Esophagus squamous epithelium (tissue), 5 donors: ENCODE measurements around the gene EIF3I. TPM values are rescaled to one million over a fixed set of nuclear protein-coding genes. Genes with fewer than 3 reads are reported as not detected.

ENCODE experiments used
- DNase-seq: peaks from one replicate; lab custom pipeline; 2025; lab: John Stamatoyannopoulos, UW
- H3K27ac ChIP-seq, 4 donors: fragments of 200-600 bp; sonication (generic); one replicate each; pipeline ENCODE4 v1.5.1; 2016 to 2019; ENCODE audit warnings: mild to moderate bottlenecking in 1 of 4
- H3K27me3 ChIP-seq, 4 donors: fragments of 200-600 bp; sonication (generic); 1 replicate in 3 of 4; 2 replicates in 1 of 4; pipeline versions ENCODE4 v1.5.1 to v1.6.0; 2017 to 2021; ENCODE audit warnings: antibody characterized with exemption in 1 of 4
- H3K36me3 ChIP-seq, 3 donors: fragments of 200-600 bp; sonication (generic); one replicate each; pipeline ENCODE4 v1.5.1; 2016 to 2019
- H3K4me1 ChIP-seq, 3 donors: fragments of 200-600 bp; sonication (generic); one replicate each; pipeline ENCODE4 v1.5.1; 2017 to 2019
- H3K4me3 ChIP-seq, 4 donors: fragments of 200-600 bp; sonication (generic); 1 replicate in 3 of 4; 2 replicates in 1 of 4; pipeline ENCODE4 v1.5.1; 2016 to 2019; ENCODE audit warnings: mild to moderate bottlenecking in 2 of 4, moderate library complexity in 1 of 4
- H3K9me3 ChIP-seq, 3 donors: fragments of 200-600 bp; sonication (generic); one replicate each; pipeline ENCODE4 v1.5.1; 2016 to 2019
- POLR2A ChIP-seq, 4 donors: fragments of 450-650 bp; IDR thresholded peaks; one replicate each; pipeline ENCODE4 v1.6.1; 2017; ENCODE audit warnings: antibody characterized with exemption in 4 of 4, mild to moderate bottlenecking in 4 of 4, moderate library complexity in 3 of 4
- WGBS, 2 donors: methylation state at CpG; one replicate each; pipeline ENCODE4 v1.1.5; 2018; 5-methylcytosine and 5-hydroxymethylcytosine counted together
- intact Hi-C: fragments of 100-400 bp; cut with DNase I; formaldehyde crosslinking; loops from one replicate; pipeline ENCODE4 v1.15.0; 2022
- total RNA-seq, 4 donors: library from RNA; depleted of rRNA; stranded (reverse); fragments of >200 nt; gene quantifications; one replicate each; pipeline ENCODE4 v1.1.0, GENCODE V29; 2016
- TF ChIP-seq, protein P1 (sequence below), 6 experiments: fragments of 450-650 bp in 4 of 6; fragments of 200-600 bp in 2 of 6; sonication (generic) in 2 of 6; IDR thresholded peaks; one replicate each; pipeline ENCODE4 v1.5.1; 2016 to 2019; ENCODE audit warnings: antibody characterized with exemption in 6 of 6, mild to moderate bottlenecking in 4 of 6, moderate library complexity in 4 of 6
- donor health status: DM: yes; HTN: yes; CAD: no.

EIF3I gene
- total RNA-seq, 4 donors from 2014 or later: 143 to 220 (median 202) TPM

DNA sequence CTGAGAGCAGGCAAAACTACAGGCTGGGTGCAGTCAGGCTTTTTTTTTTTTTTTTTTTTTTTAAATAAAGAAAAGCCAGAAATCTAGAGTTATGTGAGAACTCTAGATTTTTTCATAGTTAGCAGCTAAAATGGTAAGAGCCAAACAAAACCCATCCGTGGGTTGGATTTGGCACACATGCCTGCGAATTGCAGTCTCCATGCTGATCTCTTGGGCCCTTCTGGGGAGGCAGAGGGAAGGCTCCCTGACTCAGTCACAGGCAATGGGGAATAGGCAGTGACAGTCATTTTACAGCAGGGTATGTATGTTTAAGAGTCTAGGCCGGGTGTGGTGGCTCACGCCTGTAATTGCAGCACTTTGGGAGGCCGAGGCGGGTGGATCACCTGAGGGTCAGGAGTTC, 40.1 kb upstream of the EIF3I start:
- peak overlapping the region in 2 of 4 donors; percentile 96 to 97 for H3K27ac ChIP-seq
- peaks cover 16 to 66% (median 46%) of the 10 kb centered on the region in 3 donors for H3K4me1 ChIP-seq
- no peaks in the 10 kb centered on the region for H3K9me3 ChIP-seq
- DNase-seq: no peak
- H3K27me3 ChIP-seq: no peaks in the 10 kb centered on the region
- peaks cover 9 to 58% (median 10%) of the 10 kb centered on the region in 3 donors for H3K36me3 ChIP-seq
- TF ChIP-seq, protein P1, sequence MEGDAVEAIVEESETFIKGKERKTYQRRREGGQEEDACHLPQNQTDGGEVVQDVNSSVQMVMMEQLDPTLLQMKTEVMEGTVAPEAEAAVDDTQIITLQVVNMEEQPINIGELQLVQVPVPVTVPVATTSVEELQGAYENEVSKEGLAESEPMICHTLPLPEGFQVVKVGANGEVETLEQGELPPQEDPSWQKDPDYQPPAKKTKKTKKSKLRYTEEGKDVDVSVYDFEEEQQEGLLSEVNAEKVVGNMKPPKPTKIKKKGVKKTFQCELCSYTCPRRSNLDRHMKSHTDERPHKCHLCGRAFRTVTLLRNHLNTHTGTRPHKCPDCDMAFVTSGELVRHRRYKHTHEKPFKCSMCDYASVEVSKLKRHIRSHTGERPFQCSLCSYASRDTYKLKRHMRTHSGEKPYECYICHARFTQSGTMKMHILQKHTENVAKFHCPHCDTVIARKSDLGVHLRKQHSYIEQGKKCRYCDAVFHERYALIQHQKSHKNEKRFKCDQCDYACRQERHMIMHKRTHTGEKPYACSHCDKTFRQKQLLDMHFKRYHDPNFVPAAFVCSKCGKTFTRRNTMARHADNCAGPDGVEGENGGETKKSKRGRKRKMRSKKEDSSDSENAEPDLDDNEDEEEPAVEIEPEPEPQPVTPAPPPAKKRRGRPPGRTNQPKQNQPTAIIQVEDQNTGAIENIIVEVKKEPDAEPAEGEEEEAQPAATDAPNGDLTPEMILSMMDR (IDR thresholded peaks at IDR 0.05): no peak
- no peak for TF ChIP-seq POLR2A (IDR thresholded peaks at IDR 0.05)
- 50 to 80% methylated on average over 1 to 6 of the region's 6 CpGs for WGBS, 2 donors
- intact Hi-C loops: no loop called here
- H3K4me3 ChIP-seq: no peak overlapping the region

DNA sequence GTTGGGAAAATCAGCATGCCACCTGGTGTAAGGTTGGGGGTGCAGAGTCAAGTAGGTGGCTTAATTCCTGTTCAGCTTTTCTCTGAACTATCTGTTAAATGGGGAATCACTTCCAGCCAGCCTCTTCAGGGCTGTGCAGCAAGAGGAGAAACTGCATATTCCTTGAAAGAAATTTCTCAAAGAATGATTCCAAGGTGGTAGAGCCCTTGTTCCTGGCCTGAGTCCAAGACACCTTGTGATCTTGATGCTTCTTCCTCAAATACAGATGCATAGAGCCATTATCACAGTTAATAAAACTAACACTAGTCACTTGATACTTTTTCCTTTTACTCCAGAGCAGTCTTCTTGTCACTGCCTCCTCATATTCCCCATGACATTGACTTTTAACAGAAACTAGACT, 37.6 kb upstream of the EIF3I start:
- H3K4me3 ChIP-seq: no peak overlapping the region
- DNase-seq: no peak
- H3K27me3 ChIP-seq: no peaks in the 10 kb centered on the region
- peaks cover 11 to 55% (median 40%) of the 10 kb centered on the region in 3 donors for H3K4me1 ChIP-seq
- H3K36me3 ChIP-seq: peaks cover 30 to 84% (median 30%) of the 10 kb centered on the region in 3 donors
- no peak overlapping the region for H3K27ac ChIP-seq
- no peaks in the 10 kb centered on the region for H3K9me3 ChIP-seq
- intact Hi-C loops: no loop called here
- TF ChIP-seq, protein P1 (IDR thresholded peaks at IDR 0.05): no peak
- TF ChIP-seq POLR2A (IDR thresholded peaks at IDR 0.05): no peak

DNA sequence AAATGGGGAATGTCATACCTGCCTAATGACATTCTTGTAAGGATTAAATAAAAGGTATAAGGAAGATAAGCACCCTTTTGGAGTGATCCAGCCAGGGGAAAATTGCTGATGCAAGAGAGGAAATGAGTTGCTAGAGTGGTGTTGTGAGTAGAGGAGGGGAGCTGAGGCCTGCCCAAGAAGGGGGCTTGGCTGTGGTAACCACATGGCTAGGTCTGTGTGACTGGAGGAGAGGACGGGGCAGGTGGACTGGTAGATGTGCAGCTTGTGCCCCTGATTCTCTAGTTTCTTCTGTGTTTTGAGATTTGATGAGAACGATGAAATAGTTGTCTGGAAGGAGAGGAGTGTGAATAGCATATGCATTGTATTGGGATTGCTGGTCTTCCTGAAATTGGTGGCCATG, 36.1 kb upstream of the EIF3I start:
- Histone ChIP-seq H3K36me3 (peaks cover 38 to 98% (median 44%) of the 10 kb centered on the region in 3 donors), H3K27ac (no peak overlapping the region), H3K4me1 (peaks cover 9 to 45% (median 34%) of the 10 kb centered on the region in 3 donors), H3K9me3 (no peaks in the 10 kb centered on the region), H3K27me3 (no peaks in the 10 kb centered on the region), H3K4me3 (no peak overlapping the region)
- intact Hi-C loops: no loop called here
- no peak for DNase-seq
- WGBS, 2 donors: 87 to 96% methylated on average over 2 of the region's 2 CpGs
- TF ChIP-seq, protein P1 (IDR thresholded peaks at IDR 0.05): no peak

DNA sequence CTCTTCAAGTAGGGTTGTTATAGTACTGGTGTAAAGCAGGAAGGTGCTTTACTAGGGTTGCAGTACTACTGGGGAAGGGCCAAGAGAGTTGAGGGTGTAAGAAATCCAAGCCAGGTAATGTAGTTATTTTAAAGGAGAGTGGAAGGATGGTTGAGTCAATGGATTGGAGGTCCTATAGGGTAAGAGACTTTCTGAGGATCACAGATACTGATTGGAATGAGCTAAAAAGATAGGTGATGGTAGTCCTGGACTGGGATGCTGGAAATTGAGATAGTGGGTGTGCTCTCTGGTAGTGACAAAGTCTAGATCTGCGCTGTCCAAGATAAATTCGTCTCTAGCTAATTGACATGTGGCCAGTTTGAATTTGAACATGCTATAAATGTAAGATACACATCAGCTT, 35.7 kb upstream of the EIF3I start:
- no peak for DNase-seq
- no peak overlapping the region for H3K27ac ChIP-seq
- H3K27me3 ChIP-seq: no peaks in the 10 kb centered on the region
- no peak overlapping the region for H3K4me3 ChIP-seq
- H3K36me3 ChIP-seq: peaks cover 43 to 98% (median 48%) of the 10 kb centered on the region in 3 donors
- 90 to 96% methylated on average over 2 of the region's 2 CpGs for WGBS, 2 donors
- no peak for TF ChIP-seq POLR2A (IDR thresholded peaks at IDR 0.05)
- TF ChIP-seq, protein P1 (IDR thresholded peaks at IDR 0.05): no peak
- H3K4me1 ChIP-seq: peaks cover 7 to 41% (median 30%) of the 10 kb centered on the region in 3 donors
- H3K9me3 ChIP-seq: no peaks in the 10 kb centered on the region
- intact Hi-C loops: no loop called here

DNA sequence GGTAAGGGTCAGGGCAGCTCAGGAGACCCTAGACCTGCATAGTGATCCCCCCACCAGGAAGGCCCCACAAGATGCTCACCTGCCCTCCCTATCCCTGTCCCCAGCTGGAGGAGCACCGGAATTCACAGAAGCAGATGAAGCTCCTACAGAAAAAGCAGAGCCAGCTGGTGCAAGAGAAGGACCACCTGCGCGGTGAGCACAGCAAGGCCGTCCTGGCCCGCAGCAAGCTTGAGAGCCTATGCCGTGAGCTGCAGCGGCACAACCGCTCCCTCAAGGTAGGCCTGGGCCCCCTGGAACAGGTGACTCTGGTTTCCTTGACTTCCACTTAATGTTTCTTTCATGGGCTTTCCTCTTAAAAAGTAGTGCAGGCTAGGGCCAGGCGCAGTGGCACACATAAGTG, 34.4 kb upstream of the EIF3I start:
- 98 to 99% methylated on average over 7 to 8 of the region's 9 CpGs for WGBS, 2 donors
- H3K27ac ChIP-seq: no peak overlapping the region
- peaks cover 0 to 28% (median 17%) of the 10 kb centered on the region in 3 donors for H3K4me1 ChIP-seq
- H3K9me3 ChIP-seq: no peaks in the 10 kb centered on the region
- H3K4me3 ChIP-seq: no peak overlapping the region
- DNase-seq: no peak
- H3K27me3 ChIP-seq: no peaks in the 10 kb centered on the region
- H3K36me3 ChIP-seq: peaks cover 55 to 100% (median 62%) of the 10 kb centered on the region in 3 donors
- intact Hi-C loops: no loop called here
- TF ChIP-seq POLR2A (IDR thresholded peaks at IDR 0.05): no peak
- TF ChIP-seq, protein P1 (IDR thresholded peaks at IDR 0.05): no peak
